K562 (cell line): ENCODE measurements around the gene PRSS27. TPM values are rescaled to one million over a fixed set of nuclear protein-coding genes. Genes with fewer than 3 reads are reported as not detected.

Source experiments
- ARID4B ChIP-seq: sonication (generic); formaldehyde crosslinking; IDR thresholded peaks from 2 replicates; pipeline ENCODE4 v1.8.0; 2022; ENCODE audit warnings: mild to moderate bottlenecking, missing genetic modification reagents
- BACH1 ChIP-seq: fragments of 200-800 bp; sonication (Bioruptor generic); IDR thresholded peaks from 2 replicates; pipeline ENCODE4 v1.6.1; 2016; ENCODE audit warnings: missing genetic modification characterization, missing compliant biosample characterization
- CBFA2T2 ChIP-seq: fragments of 450-650 bp; conservative IDR thresholded peaks from 2 replicates; pipeline ENCODE4 v1.6.1; 2017; ENCODE audit warnings: mild to moderate bottlenecking
- COPS2 ChIP-seq: fragments of 450-650 bp; conservative IDR thresholded peaks from 2 replicates; pipeline ENCODE4 v1.6.1; 2016; ENCODE audit warnings: mild to moderate bottlenecking, moderate library complexity
- CXXC5 ChIP-seq: fragments of 250-450 bp; sonication (Bioruptor Pico); IDR thresholded peaks from 2 replicates; pipeline ENCODE4 v1.8.0; 2022; ENCODE audit warnings: inconsistent platforms, mild to moderate bottlenecking, moderate library complexity
- EP300 ChIP-seq: IDR thresholded peaks from 2 replicates; pipeline ENCODE4 v1.6.1; 2012; ENCODE audit warnings: low read length, improper control_type of control experiment
- ETV1 ChIP-seq: fragments of 450-650 bp; conservative IDR thresholded peaks from 2 replicates; pipeline ENCODE4 v1.6.1; 2016; ENCODE audit warnings: missing genetic modification characterization, control low read depth, low read depth, missing compliant biosample characterization
- KDM4B ChIP-seq, 2 experiments: fragments of 450-650 bp in 1 of 2; sonication (generic) in 1 of 2; IDR thresholded peaks; 2 replicates each; pipeline ENCODE4 v1.6.1; 2016 to 2017; ENCODE audit warnings: borderline replicate concordance in 2 of 2, antibody characterized with exemption in 1 of 2, low read depth in 1 of 2, mild to moderate bottlenecking in 1 of 2
- PML ChIP-seq: IDR thresholded peaks from 2 replicates; pipeline ENCODE4 v1.6.1; 2012; ENCODE audit warnings: low read length, inconsistent platforms
- SETDB1 ChIP-seq: IDR thresholded peaks from one replicate; pipeline ENCODE4 v1.6.1; 2012; ENCODE audit warnings: low read length, control low read depth, inconsistent platforms
- TCF7L2 ChIP-seq: fragments of 150-350 bp; IDR thresholded peaks from 2 replicates; pipeline ENCODE4 v1.6.1; 2016; ENCODE audit warnings: low read depth, mild to moderate bottlenecking, low read length, moderate library complexity
- ZMIZ1 ChIP-seq, 2 experiments: fragments of 150-350 bp in 1 of 2; IDR thresholded peaks; 2 replicates each; pipeline ENCODE4 v1.6.1; 2012 to 2016; ENCODE audit warnings: low read depth in 2 of 2, low read length in 2 of 2, mild to moderate bottlenecking in 1 of 2, moderate library complexity in 1 of 2
- ZNF354B ChIP-seq: fragments of 250-450 bp; sonication (Bioruptor Pico); IDR thresholded peaks from 2 replicates; pipeline ENCODE4 v1.4.0; 2020
- polyA plus RNA-seq, 8 experiments: library from polyadenylated mRNA; depleted of rRNA in 4 of 8; stranded (reverse) in 5 of 8; unstranded in 3 of 8; fragments of >200 nt; fragmentation: Nextera tagmentation in 2 of 8; fragmentation: Illumina TruSeq in 1 of 8; extraction: Ambion mirVana in 2 of 8; extraction: Trizol in 1 of 8; gene quantifications; 2 replicates each; pipeline versions ENCODE4 v1.2.1 to v1.2.3, GENCODE V29; 2011 to 2014; ENCODE audit warnings: inconsistent platforms in 1 of 8, missing spikeins in 1 of 8
- total RNA-seq, 7 experiments: library from RNA; depleted of rRNA in 6 of 7; stranded (reverse); fragments of >200 nt in 6 of 7; fragmentation: Illumina TruSeq in 2 of 7; extraction: Trizol in 2 of 7; gene quantifications; 2 replicates each; pipeline versions ENCODE4 v1.2.1 to v1.2.3, GENCODE V29; 2011 to 2021; ENCODE audit warnings: low replicate concordance in 1 of 7
- TF ChIP-seq, protein P1 (sequence below): IDR thresholded peaks from 2 replicates; pipeline ENCODE4 v1.6.1; 2011; ENCODE audit warnings: borderline replicate concordance, low read depth, mild to moderate bottlenecking, moderate library complexity, low read length; ENCODE audit not compliant: insufficient read depth, poor library complexity, severe bottlenecking

The PRSS27 gene
- total and polyA plus RNA-seq, 9 of the 15 experiments (the other 6 are each of a cell fraction or from before 2014, with no cell fraction given) = 0.09 to 0.20 (median 0.17) TPM; not detected in 5

DNA sequence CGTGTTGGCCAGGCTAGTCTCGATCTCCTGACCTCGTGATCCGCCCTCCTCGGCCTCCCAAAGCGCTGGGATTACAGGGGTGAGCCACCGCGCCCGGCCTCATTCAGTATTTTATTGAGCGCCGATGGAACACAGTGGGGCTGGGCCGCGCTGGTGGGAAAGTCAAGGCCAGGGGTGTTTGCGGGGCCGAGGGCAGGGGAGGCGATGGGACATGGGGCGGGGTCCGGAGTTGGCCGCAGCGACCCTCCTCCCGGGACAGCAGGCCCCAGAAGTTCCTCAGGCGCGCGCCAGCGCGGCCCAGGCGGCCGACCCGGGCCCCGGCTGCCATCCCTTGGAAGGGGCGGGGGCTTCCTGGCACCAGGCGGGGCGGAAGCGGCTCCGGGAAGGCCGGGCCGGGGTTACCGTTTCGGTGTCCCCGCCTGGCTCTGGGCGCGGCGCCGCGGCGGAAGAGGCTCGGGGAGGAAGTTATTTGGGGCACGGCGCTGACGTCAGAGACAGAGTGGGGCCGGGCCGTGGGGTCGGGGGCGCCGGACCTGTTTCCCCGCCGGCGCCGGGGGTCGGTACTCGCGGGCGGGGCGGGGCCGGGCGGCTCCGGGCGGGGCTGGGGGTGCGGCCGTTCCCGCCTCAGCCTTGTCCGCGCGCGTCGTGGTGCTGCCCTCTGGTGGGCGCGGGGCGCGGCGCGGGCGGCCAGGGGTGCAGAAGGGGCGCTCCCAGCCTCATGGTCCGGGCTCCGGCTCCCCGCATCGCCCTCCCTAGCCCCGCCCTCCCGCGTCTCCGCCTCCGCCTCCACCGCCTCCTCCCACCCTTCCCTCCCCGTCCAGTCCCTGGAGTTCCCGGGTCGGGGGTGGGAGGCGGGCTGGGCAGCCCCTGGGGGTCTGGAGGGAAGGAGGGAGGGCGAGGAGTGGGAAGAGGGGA lies 952 bp upstream of the PRSS27 start (continued):
- TF ChIP-seq CXXC5 (CRISPR knock-in tag) (peak; percentile 74), ETV1 (no peak), EP300 (no peak), ARID4B (peak; percentile 74), ZNF354B (CRISPR knock-in tag) (no peak), ZMIZ1 (IDR thresholded peaks at IDR 0.05; ENCODE audit: low read depth in 2 of 2, low read length in 2 of 2) (0 out of 4 replicates have a peak, but pooled peaks of 1 of the 2 experiments have one; percentile 25), CBFA2T2 (no peak), KDM4B (IDR thresholded peaks at IDR 0.05; ENCODE audit: borderline replicate concordance in 2 of 2, low read depth in 1 of 2) (peak in 1 of 2 experiments; percentile 89; a peak in 2 of 4 replicates), COPS2 (no peak), TCF7L2 (no peak), BACH1 (no peak), PML (no peak), SETDB1 (no peak)
- TF ChIP-seq, protein P1, sequence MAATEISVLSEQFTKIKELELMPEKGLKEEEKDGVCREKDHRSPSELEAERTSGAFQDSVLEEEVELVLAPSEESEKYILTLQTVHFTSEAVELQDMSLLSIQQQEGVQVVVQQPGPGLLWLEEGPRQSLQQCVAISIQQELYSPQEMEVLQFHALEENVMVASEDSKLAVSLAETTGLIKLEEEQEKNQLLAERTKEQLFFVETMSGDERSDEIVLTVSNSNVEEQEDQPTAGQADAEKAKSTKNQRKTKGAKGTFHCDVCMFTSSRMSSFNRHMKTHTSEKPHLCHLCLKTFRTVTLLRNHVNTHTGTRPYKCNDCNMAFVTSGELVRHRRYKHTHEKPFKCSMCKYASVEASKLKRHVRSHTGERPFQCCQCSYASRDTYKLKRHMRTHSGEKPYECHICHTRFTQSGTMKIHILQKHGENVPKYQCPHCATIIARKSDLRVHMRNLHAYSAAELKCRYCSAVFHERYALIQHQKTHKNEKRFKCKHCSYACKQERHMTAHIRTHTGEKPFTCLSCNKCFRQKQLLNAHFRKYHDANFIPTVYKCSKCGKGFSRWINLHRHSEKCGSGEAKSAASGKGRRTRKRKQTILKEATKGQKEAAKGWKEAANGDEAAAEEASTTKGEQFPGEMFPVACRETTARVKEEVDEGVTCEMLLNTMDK = peak; percentile 96
